HepG2 (cell line): ENCODE data around the gene ASB8. TPM values are rescaled to one million over a fixed set of nuclear protein-coding genes. Genes with fewer than 3 reads are reported as not detected.

Source experiments
- ELF3 ChIP-seq: IDR thresholded peaks from 2 replicates; pipeline ENCODE4 v1.6.1; 2016; ENCODE audit warnings: missing genetic modification reagents, missing compliant biosample characterization
- KLF15 ChIP-seq: sonication (generic); formaldehyde crosslinking; IDR thresholded peaks from 2 replicates; pipeline ENCODE4 v1.8.1; 2023; ENCODE audit warnings: borderline replicate concordance, mild to moderate bottlenecking, inconsistent platforms, missing genetic modification reagents, mixed read lengths
- NBN ChIP-seq: fragments of 450-650 bp; conservative IDR thresholded peaks from 2 replicates; pipeline ENCODE4 v1.6.1; 2017
- NCOR1 ChIP-seq: fragments of 200-600 bp; sonication (generic); IDR thresholded peaks from 2 replicates; pipeline ENCODE4 v1.7.0; 2017; ENCODE audit warnings: antibody characterized with exemption, low read length, borderline replicate concordance
- SRSF1 ChIP-seq: fragments of 200-400 bp; formaldehyde crosslinking; optimal IDR thresholded peaks from 2 replicates; pipeline ENCODE3; 2017; ENCODE audit warnings: mild to moderate bottlenecking, low read depth, low read length, moderate library complexity
- TEAD2 ChIP-seq: sonication (generic); formaldehyde crosslinking; IDR thresholded peaks from 2 replicates; pipeline ENCODE4 v1.9.0; 2021; ENCODE audit warnings: missing genetic modification reagents
- ZNF12 ChIP-seq: sonication (generic); formaldehyde crosslinking; IDR thresholded peaks from 2 replicates; pipeline ENCODE4 v1.5.0; 2020; ENCODE audit warnings: missing genetic modification reagents
- ZNF431 ChIP-seq: sonication (generic); formaldehyde crosslinking; IDR thresholded peaks from 2 replicates; pipeline ENCODE4 v1.9.0; 2022; ENCODE audit warnings: missing genetic modification reagents, low read depth, mild to moderate bottlenecking, borderline replicate concordance
- ZNF615 ChIP-seq: sonication (generic); formaldehyde crosslinking; IDR thresholded peaks from 2 replicates; pipeline ENCODE4 v1.5.0; 2020; ENCODE audit warnings: mild to moderate bottlenecking, missing genetic modification reagents, borderline replicate concordance
- ZNF780A ChIP-seq: sonication (generic); formaldehyde crosslinking; IDR thresholded peaks from 2 replicates; pipeline ENCODE4 v1.8.0; 2022; ENCODE audit warnings: mild to moderate bottlenecking, missing genetic modification reagents, moderate library complexity
- ZSCAN22 ChIP-seq: sonication (generic); formaldehyde crosslinking; IDR thresholded peaks from 2 replicates; pipeline ENCODE4 v1.4.0; 2020; ENCODE audit warnings: mild to moderate bottlenecking, missing genetic modification reagents
- polyA plus RNA-seq, 8 experiments: library from polyadenylated mRNA; depleted of rRNA in 3 of 8; stranded (reverse) in 7 of 8; unstranded in 1 of 8; fragments of >200 nt; fragmentation: Illumina TruSeq in 4 of 8; extraction: Trizol in 4 of 8; gene quantifications; 2 replicates each; pipeline versions ENCODE4 v1.2.1 to v1.2.3, GENCODE V29; 2011 to 2016; ENCODE audit warnings: low read depth in 4 of 8, missing spikeins in 1 of 8, mixed read lengths in 1 of 8; ENCODE audit not compliant: insufficient read depth in 1 of 8
- total RNA-seq, 5 experiments: library from RNA; depleted of rRNA; stranded (reverse); fragments of >200 nt; fragmentation: Illumina TruSeq; extraction: Trizol; gene quantifications; 2 replicates each; pipeline ENCODE4 v1.2.3, GENCODE V29; 2016; ENCODE audit warnings: low read depth in 1 of 5
- TF ChIP-seq, protein P1 (sequence below): sonication (generic); formaldehyde crosslinking; IDR thresholded peaks from 2 replicates; pipeline ENCODE4 v1.5.0; 2020; ENCODE audit warnings: missing genetic modification reagents, mild to moderate bottlenecking, borderline replicate concordance
- TF ChIP-seq, protein P2 (sequence below): fragments of 450-650 bp; IDR thresholded peaks from 2 replicates; pipeline ENCODE4 v1.6.1; 2017
- TF ChIP-seq, protein P3 (sequence below): sonication (generic); formaldehyde crosslinking; IDR thresholded peaks from 2 replicates; pipeline ENCODE4 v1.4.0; 2020; ENCODE audit warnings: mild to moderate bottlenecking, missing genetic modification reagents
- TF ChIP-seq, protein P4 (sequence below): sonication (generic); formaldehyde crosslinking; IDR thresholded peaks from 2 replicates; pipeline ENCODE4 v1.4.0; 2020; ENCODE audit warnings: mild to moderate bottlenecking, missing genetic modification reagents

Gene ASB8
- total and polyA plus RNA-seq, 2 of the 13 experiments (the other 11 are each of a cell fraction or from before 2014, with no cell fraction given): 14.0 to 15.5 TPM

DNA sequence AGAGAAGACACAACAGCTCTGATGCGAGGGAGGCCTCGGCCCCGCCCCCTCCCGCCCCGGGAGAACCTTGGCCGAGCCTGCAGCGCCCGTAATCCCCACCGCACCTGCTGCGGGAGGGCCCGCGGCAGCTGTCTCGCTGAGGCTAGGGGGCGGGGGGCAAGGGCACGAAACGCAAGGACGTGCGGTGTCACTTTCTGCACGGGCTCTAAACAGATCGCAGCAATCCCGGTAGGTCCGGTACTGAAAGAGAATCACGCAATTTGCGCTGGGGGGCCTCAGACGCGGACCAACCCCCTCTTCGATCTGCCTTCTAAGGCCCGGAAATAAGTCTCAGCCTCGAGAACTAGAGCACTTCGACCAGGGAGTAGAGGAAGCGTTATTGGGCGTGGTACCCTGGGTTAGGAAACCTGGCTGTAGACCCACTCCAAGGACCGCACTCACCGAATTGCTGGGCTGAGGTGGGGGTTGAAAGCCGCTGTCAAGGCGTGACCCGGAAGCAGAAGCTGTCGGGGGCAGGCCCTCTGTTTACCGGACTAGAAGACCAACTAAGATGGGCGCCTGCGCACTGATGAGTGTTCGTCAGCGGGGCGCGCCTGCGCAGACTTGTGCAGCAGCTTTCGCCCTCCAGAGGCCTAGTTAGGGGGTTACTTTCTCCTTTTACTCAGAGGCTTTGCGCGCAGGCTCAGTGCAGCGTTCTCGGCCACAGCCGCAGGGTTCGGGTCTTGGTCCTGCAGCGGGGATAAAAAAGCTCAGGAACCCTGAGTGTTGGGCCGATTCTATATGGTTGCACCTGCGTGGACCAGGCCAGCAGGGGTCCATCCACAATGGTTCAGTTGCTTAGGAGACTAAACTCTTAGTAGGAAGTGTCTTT, at the start of gene ASB8 (continued):
- TF ChIP-seq ELF3 (CRISPR knock-in tag): peak; percentile 58; the same call in 1 of the 2 replicates
- no peak for TF ChIP-seq ZNF780A (CRISPR knock-in tag)
- no peak for TF ChIP-seq ZNF431 (CRISPR knock-in tag)
- 0 out of 2 replicates have a peak, but pooled peaks have one; percentile 17 for TF ChIP-seq KLF15 (CRISPR knock-in tag)
- TF ChIP-seq ZNF12 (CRISPR knock-in tag): no peak
- TF ChIP-seq NBN: no peak
- TF ChIP-seq, protein P1, sequence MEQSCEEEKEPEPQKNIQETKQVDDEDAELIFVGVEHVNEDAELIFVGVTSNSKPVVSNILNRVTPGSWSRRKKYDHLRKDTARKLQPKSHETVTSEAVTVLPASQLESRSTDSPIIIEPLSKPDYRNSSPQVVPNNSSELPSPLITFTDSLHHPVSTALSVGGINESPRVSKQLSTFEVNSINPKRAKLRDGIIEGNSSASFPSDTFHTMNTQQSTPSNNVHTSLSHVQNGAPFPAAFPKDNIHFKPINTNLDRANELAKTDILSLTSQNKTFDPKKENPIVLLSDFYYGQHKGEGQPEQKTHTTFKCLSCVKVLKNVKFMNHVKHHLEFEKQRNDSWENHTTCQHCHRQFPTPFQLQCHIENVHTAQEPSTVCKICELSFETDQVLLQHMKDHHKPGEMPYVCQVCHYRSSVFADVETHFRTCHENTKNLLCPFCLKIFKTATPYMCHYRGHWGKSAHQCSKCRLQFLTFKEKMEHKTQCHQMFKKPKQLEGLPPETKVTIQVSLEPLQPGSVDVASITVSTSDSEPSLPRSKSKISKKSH (CRISPR knock-in tag): no peak
- TF ChIP-seq, protein P2, sequence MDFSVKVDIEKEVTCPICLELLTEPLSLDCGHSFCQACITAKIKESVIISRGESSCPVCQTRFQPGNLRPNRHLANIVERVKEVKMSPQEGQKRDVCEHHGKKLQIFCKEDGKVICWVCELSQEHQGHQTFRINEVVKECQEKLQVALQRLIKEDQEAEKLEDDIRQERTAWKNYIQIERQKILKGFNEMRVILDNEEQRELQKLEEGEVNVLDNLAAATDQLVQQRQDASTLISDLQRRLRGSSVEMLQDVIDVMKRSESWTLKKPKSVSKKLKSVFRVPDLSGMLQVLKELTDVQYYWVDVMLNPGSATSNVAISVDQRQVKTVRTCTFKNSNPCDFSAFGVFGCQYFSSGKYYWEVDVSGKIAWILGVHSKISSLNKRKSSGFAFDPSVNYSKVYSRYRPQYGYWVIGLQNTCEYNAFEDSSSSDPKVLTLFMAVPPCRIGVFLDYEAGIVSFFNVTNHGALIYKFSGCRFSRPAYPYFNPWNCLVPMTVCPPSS: no peak
- TF ChIP-seq SRSF1: peak; percentile 87
- 0 out of 2 replicates have a peak, but pooled peaks have one; percentile 23 for TF ChIP-seq ZSCAN22
- TF ChIP-seq, protein P3, sequence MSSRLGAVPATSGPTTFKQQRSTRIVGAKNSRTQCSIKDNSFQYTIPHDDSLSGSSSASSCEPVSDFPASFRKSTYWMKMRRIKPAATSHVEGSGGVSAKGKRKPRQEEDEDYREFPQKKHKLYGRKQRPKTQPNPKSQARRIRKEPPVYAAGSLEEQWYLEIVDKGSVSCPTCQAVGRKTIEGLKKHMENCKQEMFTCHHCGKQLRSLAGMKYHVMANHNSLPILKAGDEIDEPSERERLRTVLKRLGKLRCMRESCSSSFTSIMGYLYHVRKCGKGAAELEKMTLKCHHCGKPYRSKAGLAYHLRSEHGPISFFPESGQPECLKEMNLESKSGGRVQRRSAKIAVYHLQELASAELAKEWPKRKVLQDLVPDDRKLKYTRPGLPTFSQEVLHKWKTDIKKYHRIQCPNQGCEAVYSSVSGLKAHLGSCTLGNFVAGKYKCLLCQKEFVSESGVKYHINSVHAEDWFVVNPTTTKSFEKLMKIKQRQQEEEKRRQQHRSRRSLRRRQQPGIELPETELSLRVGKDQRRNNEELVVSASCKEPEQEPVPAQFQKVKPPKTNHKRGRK (CRISPR knock-in tag): no peak
- TF ChIP-seq ZNF615: no peak
- TF ChIP-seq, protein P4, sequence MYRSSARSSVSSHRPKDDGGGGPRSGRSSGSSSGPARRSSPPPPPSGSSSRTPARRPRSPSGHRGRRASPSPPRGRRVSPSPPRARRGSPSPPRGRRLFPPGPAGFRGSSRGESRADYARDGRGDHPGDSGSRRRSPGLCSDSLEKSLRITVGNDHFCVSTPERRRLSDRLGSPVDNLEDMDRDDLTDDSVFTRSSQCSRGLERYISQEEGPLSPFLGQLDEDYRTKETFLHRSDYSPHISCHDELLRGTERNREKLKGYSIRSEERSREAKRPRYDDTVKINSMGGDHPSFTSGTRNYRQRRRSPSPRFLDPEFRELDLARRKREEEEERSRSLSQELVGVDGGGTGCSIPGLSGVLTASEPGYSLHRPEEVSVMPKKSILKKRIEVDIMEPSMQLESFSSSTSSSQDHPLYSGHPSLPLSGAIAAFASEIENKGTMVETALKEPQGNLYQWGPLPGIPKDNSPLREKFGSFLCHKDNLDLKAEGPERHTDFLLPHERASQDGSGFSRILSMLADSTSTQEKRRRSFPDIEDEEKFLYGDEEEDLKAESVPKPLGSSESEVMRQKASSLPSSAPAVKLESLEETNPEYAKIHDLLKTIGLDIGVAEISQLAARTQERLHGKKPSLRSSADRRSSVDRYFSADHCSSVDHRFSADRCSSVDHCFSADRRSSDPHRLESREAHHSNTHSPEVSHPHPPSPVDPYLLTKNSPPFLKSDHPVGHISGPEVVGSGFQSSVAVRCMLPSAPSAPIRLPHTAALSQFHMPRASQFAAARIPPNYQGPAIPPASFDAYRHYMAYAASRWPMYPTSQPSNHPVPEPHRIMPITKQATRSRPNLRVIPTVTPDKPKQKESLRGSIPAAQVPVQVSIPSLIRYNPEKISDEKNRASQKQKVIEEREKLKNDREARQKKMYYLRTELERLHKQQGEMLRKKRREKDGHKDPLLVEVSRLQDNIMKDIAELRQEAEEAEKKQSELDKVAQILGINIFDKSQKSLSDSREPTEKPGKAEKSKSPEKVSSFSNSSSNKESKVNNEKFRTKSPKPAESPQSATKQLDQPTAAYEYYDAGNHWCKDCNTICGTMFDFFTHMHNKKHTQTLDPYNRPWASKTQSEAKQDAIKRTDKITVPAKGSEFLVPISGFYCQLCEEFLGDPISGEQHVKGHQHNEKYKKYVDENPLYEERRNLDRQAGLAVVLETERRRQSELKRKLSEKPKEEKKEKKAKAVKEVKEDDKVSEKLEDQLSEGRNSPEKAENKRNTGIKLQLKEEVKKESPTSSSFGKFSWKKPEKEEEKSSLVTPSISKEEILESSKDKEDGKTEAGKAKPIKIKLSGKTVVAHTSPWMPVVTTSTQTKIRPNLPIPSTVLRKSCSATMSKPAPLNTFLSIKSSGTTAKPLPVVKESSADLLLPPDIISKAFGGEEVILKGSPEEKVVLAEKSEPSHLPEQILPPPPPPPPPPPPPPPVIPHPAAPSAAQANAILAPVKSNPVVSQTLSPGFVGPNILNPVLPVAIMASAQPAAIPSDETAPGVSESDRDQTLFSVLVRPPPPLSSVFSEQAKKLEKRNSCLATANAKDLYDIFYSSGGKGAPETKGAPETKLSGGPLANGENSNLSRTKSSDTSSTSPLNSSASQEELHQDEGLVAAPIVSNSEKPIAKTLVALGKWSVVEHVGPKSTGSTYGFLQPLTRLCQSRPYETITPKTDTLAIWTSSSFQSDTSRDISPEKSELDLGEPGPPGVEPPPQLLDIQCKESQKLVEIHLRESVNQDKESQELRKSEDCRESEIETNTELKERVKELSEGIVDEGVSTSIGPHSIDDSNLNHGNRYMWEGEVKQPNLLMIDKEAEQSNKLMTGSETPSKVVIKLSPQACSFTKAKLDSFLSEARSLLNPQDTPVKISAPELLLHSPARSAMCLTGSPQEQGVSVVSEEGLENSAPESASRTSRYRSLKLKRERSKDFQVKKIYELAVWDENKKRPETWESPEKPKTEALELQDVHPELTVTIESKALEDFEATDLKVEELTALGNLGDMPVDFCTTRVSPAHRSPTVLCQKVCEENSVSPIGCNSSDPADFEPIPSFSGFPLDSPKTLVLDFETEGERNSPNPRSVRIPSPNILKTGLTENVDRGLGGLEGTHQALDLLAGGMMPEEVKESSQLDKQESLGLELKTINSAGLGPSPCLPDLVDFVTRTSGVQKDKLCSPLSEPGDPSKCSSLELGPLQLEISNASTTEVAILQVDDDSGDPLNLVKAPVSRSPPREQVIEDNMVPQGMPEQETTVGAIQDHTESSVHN (CRISPR knock-in tag): no peak
- TF ChIP-seq NCOR1: no peak
- TF ChIP-seq TEAD2 (CRISPR knock-in tag): no peak
